GM13977 (cell line): ENCODE measurements around the gene FBXL7.

ENCODE experiments used
- DNase-seq: peaks from one replicate; pipeline ENCODE4 v3.0.0; 2012; ENCODE audit warnings: low spot score
- CTCF ChIP-seq: IDR thresholded peaks from 2 replicates; pipeline ENCODE4 v1.5.1; 2012; ENCODE audit warnings: mild to moderate bottlenecking, control low read depth; ENCODE audit not compliant: insufficient read depth; ENCODE audit errors: extremely low read depth, missing control alignments
- in situ Hi-C: fragments of 300-500 bp; cut with MboI; formaldehyde crosslinking; loops from one replicate; pipeline ENCODE4 v1.12.0; 2022; ENCODE audit warnings: low sequenced_read_pairs, low pct_unique_long_range_greater_than_20kb, mixed read lengths, inconsistent platforms; ENCODE audit not compliant: unreplicated experiment

The FBXL7 gene

GRCh38 chr5:15983392-15983791 lies 483.4 kb downstream of the FBXL7 start:
- TF ChIP-seq CTCF = no peak
- in situ Hi-C loops = no loop called here
- DNase-seq = no peak
